ENCODE results near the gene UGDH.

GRCh38 chr4:39467464-39467863 is 59.8 kb downstream of the UGDH start:
- TF ChIP-seq PATZ1 (CRISPR knock-in tag; IDR thresholded peaks at IDR 0.05; ENCODE audit: borderline replicate concordance) (no peak), ZFP3 (CRISPR knock-in tag; IDR thresholded peaks at IDR 0.05) (no peak), TCF4 (CRISPR knock-in tag; IDR thresholded peaks at IDR 0.05; ENCODE audit: borderline replicate concordance) (no peak), ZNF8 (CRISPR knock-in tag; IDR thresholded peaks at IDR 0.05) (no peak), PPARA (CRISPR knock-in tag; IDR thresholded peaks at IDR 0.05; ENCODE audit: borderline replicate concordance) (no peak)
